Vagina (tissue), 2 donors: ENCODE results near the gene SRRT. TPM values are rescaled to one million over a fixed set of nuclear protein-coding genes. Genes with fewer than 3 reads are reported as not detected.
"Not testable (repeated sequence)": the region's sequence is repeated elsewhere in the genome, so short reads cannot be mapped to it uniquely, and the experiment has no call there.

Experiments used
- DNase-seq, 2 donors: peaks; one replicate each; pipeline ENCODE4 v3.0.0-alpha.2; 2017; ENCODE audit errors: extremely low spot score in 2 of 2
- H3K27ac ChIP-seq: fragments of 200-600 bp; sonication (generic); one replicate; pipeline ENCODE4 v1.5.1; 2019
- H3K27me3 ChIP-seq: fragments of 200-600 bp; sonication (generic); one replicate; pipeline ENCODE4 v1.5.1; 2019
- H3K36me3 ChIP-seq, 2 donors: fragments of 200-600 bp; sonication (generic); one replicate each; pipeline ENCODE4 v1.5.1; 2017 to 2019
- H3K4me1 ChIP-seq: fragments of 200-600 bp; sonication (generic); one replicate; pipeline ENCODE4 v1.5.1; 2019
- H3K4me3 ChIP-seq, 2 donors: fragments of 200-600 bp; sonication (generic); 1 replicate in 1 of 2; 2 replicates in 1 of 2; pipeline ENCODE4 v1.5.1; 2016 to 2019
- H3K9me3 ChIP-seq: fragments of 200-600 bp; sonication (generic); one replicate; pipeline ENCODE4 v1.5.1; 2019
- CTCF ChIP-seq, 3 experiments: fragments of 450-650 bp in 2 of 3; fragments of 200-600 bp in 1 of 3; sonication (generic) in 1 of 3; IDR thresholded peaks; one replicate each; pipeline ENCODE4 v1.5.1; 2017 to 2019; ENCODE audit warnings: antibody characterized with exemption in 3 of 3, mild to moderate bottlenecking in 2 of 3, moderate library complexity in 2 of 3
- POLR2A ChIP-seq, 2 donors: fragments of 450-650 bp; IDR thresholded peaks; one replicate each; pipeline ENCODE4 v1.6.1; 2017; ENCODE audit warnings: antibody characterized with exemption in 2 of 2, mild to moderate bottlenecking in 2 of 2, moderate library complexity in 2 of 2
- POLR2AphosphoS5 ChIP-seq, 2 donors: sonication (generic); formaldehyde crosslinking; IDR thresholded peaks; one replicate each; pipeline ENCODE4 v1.9.0; 2017; ENCODE audit warnings: antibody characterized with exemption in 2 of 2, mild to moderate bottlenecking in 2 of 2, low read depth in 1 of 2; ENCODE audit not compliant: insufficient read depth in 1 of 2
- intact Hi-C: fragments of 100-400 bp; cut with DNase I; formaldehyde crosslinking; loops from one replicate; pipeline ENCODE4 v1.15.1; 2023
- total RNA-seq: library from RNA; depleted of rRNA; stranded (reverse); fragments of >200 nt; gene quantifications from one replicate; pipeline ENCODE4 v1.2.3, GENCODE V29; 2016

SRRT gene
- total RNA-seq, 1 donor from 2014 or later, result 96.5 TPM

GRCh38 chr7:100911484-100911883 is 36.6 kb downstream of the SRRT start:
- H3K36me3 ChIP-seq, result no peaks in the 10 kb centered on the region
- intact Hi-C loops, result no loop called here

GRCh38 chr7:100914208-100914878 is 39.4 kb downstream of the SRRT start:
- H3K4me1 ChIP-seq, result peaks cover 3% of the 10 kb centered on the region
- DNase-seq, result no peak
- H3K36me3 ChIP-seq, result no peaks in the 10 kb centered on the region
- no peaks in the 10 kb centered on the region for H3K9me3 ChIP-seq
- H3K27me3 ChIP-seq, result no peaks in the 10 kb centered on the region
- no peak overlapping the region for H3K27ac ChIP-seq
- TF ChIP-seq CTCF (IDR thresholded peaks at IDR 0.05), result no peak
- TF ChIP-seq POLR2A (IDR thresholded peaks at IDR 0.05), result no peak
- TF ChIP-seq POLR2AphosphoS5 (IDR thresholded peaks at IDR 0.05; ENCODE audit: insufficient read depth in 1 of 2, low read depth in 1 of 2), result no peak
- intact Hi-C loops, result no loop called here
- no peak overlapping the region for H3K4me3 ChIP-seq

More at GRCh38 chr7:100911484-100911883, 36.6 kb downstream of the SRRT start:
- Histone ChIP-seq H3K4me1 (peaks cover 3% of the 10 kb centered on the region), H3K27ac (no peak overlapping the region), H3K4me3 (no peak overlapping the region), H3K9me3 (no peaks in the 10 kb centered on the region), H3K27me3 (no peaks in the 10 kb centered on the region)
- TF ChIP-seq CTCF (IDR thresholded peaks at IDR 0.05) (no peak), POLR2AphosphoS5 (IDR thresholded peaks at IDR 0.05; ENCODE audit: insufficient read depth in 1 of 2, low read depth in 1 of 2) (no peak), POLR2A (IDR thresholded peaks at IDR 0.05) (no peak)
- DNase-seq, result no peak

- no peak overlapping the region for H3K27ac ChIP-seq
- H3K9me3 ChIP-seq, result no peaks in the 10 kb centered on the region
- H3K4me3 ChIP-seq, result no peak overlapping the region
- H3K27me3 ChIP-seq, result no peaks in the 10 kb centered on the region
- no peak for TF ChIP-seq POLR2A (IDR thresholded peaks at IDR 0.05)
- TF ChIP-seq CTCF (IDR thresholded peaks at IDR 0.05), result no peak
- no peak for TF ChIP-seq POLR2AphosphoS5 (IDR thresholded peaks at IDR 0.05; ENCODE audit: insufficient read depth in 1 of 2, low read depth in 1 of 2)
- no peaks in the 10 kb centered on the region for H3K36me3 ChIP-seq
- DNase-seq, result no peak
- H3K4me1 ChIP-seq, result peaks cover 3% of the 10 kb centered on the region
- intact Hi-C loops, result no loop called here
These were observed 40.1 kb downstream of the SRRT start for GRCh38 chr7:100914879-100915447.

DNA sequence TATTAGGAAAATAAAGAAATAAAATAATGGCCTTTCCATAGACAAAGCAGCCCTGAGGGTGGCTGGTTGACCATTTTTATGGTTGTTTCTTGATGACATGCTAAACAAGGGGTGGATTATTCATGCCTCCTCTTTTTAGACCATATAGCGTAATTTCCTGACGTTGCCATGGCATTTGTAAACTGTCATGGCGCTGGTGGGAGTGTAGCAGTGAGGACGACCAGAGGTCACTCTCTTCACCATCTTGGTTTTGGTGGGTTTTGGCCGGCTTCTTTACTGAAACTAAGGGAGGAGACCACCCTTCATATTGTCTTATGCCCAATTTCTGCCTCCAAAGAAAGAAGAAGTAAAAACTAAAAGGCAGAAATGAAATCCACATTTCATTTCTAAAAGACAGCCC is 44.4 kb downstream of the SRRT start:
- H3K9me3 ChIP-seq, DNase-seq, H3K36me3 ChIP-seq, H3K27ac ChIP-seq, H3K27me3 ChIP-seq, H3K4me3 ChIP-seq, intact Hi-C loops, H3K4me1 ChIP-seq: not testable (repeated sequence)

GRCh38 chr7:100919779-100920437 is 45.0 kb downstream of the SRRT start:
- H3K9me3 ChIP-seq, H3K36me3 ChIP-seq, DNase-seq, H3K27me3 ChIP-seq, H3K4me1 ChIP-seq, H3K4me3 ChIP-seq, intact Hi-C loops, H3K27ac ChIP-seq: not testable (repeated sequence)

DNA sequence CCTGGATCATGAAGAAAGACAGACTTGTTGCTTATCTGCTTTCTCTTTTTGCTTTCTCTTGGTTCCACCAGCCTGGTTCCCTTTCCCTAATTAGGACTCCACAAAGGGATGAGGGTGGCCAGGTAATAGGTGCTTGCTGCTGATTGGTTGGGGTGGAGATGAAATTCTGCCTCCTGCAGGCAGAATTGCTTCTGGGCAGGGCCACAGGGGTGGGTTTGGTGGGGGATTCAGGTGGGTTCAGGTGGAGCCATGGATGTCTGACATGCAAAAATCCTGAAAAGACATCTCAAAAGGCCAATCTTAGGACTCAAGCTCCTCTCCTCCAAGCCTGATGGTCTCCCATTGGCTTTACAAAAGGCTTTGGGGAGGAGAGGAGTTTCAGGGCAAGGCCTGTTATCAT is 46.1 kb downstream of the SRRT start:
- TF ChIP-seq POLR2A (IDR thresholded peaks at IDR 0.05) (no peak), POLR2AphosphoS5 (IDR thresholded peaks at IDR 0.05; ENCODE audit: insufficient read depth in 1 of 2, low read depth in 1 of 2) (no peak), CTCF (IDR thresholded peaks at IDR 0.05) (no peak)
- H3K4me1 ChIP-seq, result peaks cover 3% of the 10 kb centered on the region
- H3K36me3 ChIP-seq, result no peaks in the 10 kb centered on the region
- no peak overlapping the region for H3K4me3 ChIP-seq
- H3K9me3 ChIP-seq, result no peaks in the 10 kb centered on the region
- H3K27me3 ChIP-seq, result no peaks in the 10 kb centered on the region
- intact Hi-C loops, result no loop called here
- H3K27ac ChIP-seq, result no peak overlapping the region
- DNase-seq, result no peak

DNA sequence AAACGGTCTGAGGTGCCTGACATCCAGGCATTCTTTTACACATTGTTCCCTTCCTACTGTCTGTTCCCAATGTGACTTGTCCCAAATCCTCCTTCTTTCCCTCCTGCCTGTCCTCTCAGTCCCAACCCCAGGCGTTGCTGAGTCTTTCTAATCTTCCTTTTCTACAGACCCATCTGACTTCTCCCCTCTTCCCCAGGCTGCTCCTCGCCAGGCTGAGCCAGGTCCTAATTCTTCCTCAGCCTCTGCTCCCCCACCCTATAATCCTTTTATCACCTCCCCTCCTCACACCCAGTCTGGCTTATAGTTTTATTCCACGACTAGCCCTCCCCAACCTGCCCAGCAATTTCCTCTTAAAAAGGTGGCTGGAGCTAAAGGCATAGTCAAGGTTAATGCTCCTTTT is 48.7 kb downstream of the SRRT start:
- H3K27ac ChIP-seq, H3K27me3 ChIP-seq, H3K9me3 ChIP-seq, H3K36me3 ChIP-seq, H3K4me3 ChIP-seq, intact Hi-C loops, H3K4me1 ChIP-seq, DNase-seq: not testable (repeated sequence)
